Vagina (tissue), 2 donors: ENCODE data around the gene INSC. TPM values are rescaled to one million over a fixed set of nuclear protein-coding genes. Genes with fewer than 3 reads are reported as not detected.
A peak's percentile ranks its signal among the peaks of the same experiment; 100 is the strongest.

Experiments
- DNase-seq, 2 donors: peaks; one replicate each; pipeline ENCODE4 v3.0.0-alpha.2; 2017; ENCODE audit errors: extremely low spot score in 2 of 2
- H3K27ac ChIP-seq: fragments of 200-600 bp; sonication (generic); one replicate; pipeline ENCODE4 v1.5.1; 2019
- H3K27me3 ChIP-seq: fragments of 200-600 bp; sonication (generic); one replicate; pipeline ENCODE4 v1.5.1; 2019
- H3K36me3 ChIP-seq, 2 donors: fragments of 200-600 bp; sonication (generic); one replicate each; pipeline ENCODE4 v1.5.1; 2017 to 2019
- H3K4me1 ChIP-seq: fragments of 200-600 bp; sonication (generic); one replicate; pipeline ENCODE4 v1.5.1; 2019
- H3K4me3 ChIP-seq, 2 donors: fragments of 200-600 bp; sonication (generic); 1 replicate in 1 of 2; 2 replicates in 1 of 2; pipeline ENCODE4 v1.5.1; 2016 to 2019
- H3K9me3 ChIP-seq: fragments of 200-600 bp; sonication (generic); one replicate; pipeline ENCODE4 v1.5.1; 2019
- POLR2A ChIP-seq, 2 donors: fragments of 450-650 bp; IDR thresholded peaks; one replicate each; pipeline ENCODE4 v1.6.1; 2017; ENCODE audit warnings: antibody characterized with exemption in 2 of 2, mild to moderate bottlenecking in 2 of 2, moderate library complexity in 2 of 2
- POLR2AphosphoS5 ChIP-seq, 2 donors: sonication (generic); formaldehyde crosslinking; IDR thresholded peaks; one replicate each; pipeline ENCODE4 v1.9.0; 2017; ENCODE audit warnings: antibody characterized with exemption in 2 of 2, mild to moderate bottlenecking in 2 of 2, low read depth in 1 of 2; ENCODE audit not compliant: insufficient read depth in 1 of 2
- intact Hi-C: fragments of 100-400 bp; cut with DNase I; formaldehyde crosslinking; loops from one replicate; pipeline ENCODE4 v1.15.1; 2023
- total RNA-seq: library from RNA; depleted of rRNA; stranded (reverse); fragments of >200 nt; gene quantifications from one replicate; pipeline ENCODE4 v1.2.3, GENCODE V29; 2016
- TF ChIP-seq, protein P1 (sequence below), 3 experiments: fragments of 450-650 bp in 2 of 3; fragments of 200-600 bp in 1 of 3; sonication (generic) in 1 of 3; IDR thresholded peaks; one replicate each; pipeline ENCODE4 v1.5.1; 2017 to 2019; ENCODE audit warnings: antibody characterized with exemption in 3 of 3, mild to moderate bottlenecking in 2 of 3, moderate library complexity in 2 of 3

The INSC gene
- total RNA-seq, 1 donor from 2014 or later: 3.2 TPM

GRCh38 chr11:15095736-15096228 is 18.9 kb upstream of the INSC start:
- Histone ChIP-seq H3K27me3 (no peaks in the 10 kb centered on the region), H3K36me3 (no peaks in the 10 kb centered on the region), H3K4me3 (no peak overlapping the region), H3K9me3 (no peaks in the 10 kb centered on the region), H3K4me1 (no peaks in the 10 kb centered on the region), H3K27ac (no peak overlapping the region)
- TF ChIP-seq POLR2A (IDR thresholded peaks at IDR 0.05) (no peak), POLR2AphosphoS5 (IDR thresholded peaks at IDR 0.05; ENCODE audit: insufficient read depth in 1 of 2, low read depth in 1 of 2) (no peak)
- TF ChIP-seq, protein P1, sequence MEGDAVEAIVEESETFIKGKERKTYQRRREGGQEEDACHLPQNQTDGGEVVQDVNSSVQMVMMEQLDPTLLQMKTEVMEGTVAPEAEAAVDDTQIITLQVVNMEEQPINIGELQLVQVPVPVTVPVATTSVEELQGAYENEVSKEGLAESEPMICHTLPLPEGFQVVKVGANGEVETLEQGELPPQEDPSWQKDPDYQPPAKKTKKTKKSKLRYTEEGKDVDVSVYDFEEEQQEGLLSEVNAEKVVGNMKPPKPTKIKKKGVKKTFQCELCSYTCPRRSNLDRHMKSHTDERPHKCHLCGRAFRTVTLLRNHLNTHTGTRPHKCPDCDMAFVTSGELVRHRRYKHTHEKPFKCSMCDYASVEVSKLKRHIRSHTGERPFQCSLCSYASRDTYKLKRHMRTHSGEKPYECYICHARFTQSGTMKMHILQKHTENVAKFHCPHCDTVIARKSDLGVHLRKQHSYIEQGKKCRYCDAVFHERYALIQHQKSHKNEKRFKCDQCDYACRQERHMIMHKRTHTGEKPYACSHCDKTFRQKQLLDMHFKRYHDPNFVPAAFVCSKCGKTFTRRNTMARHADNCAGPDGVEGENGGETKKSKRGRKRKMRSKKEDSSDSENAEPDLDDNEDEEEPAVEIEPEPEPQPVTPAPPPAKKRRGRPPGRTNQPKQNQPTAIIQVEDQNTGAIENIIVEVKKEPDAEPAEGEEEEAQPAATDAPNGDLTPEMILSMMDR (IDR thresholded peaks at IDR 0.05): no peak
- intact Hi-C loops: no loop called here
- no peak for DNase-seq

DNA sequence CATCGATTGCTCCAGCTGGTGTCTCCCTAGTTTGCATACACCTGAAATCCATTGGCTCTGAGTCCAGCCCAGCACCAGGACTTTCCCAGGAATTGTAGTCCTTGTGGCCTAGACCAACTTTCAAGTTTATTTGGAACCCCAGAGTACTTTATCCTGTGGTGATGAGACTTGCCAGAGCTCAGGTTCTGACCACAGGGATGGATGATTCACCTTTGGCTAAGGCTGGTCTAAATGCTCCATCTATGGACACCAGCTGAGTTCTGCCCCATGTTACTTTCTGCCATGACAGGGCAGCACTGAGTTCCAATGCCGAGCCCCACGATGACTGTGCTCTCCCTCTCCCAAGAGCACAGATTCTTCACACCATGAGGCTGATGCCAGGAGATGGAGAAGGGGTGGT is 17.3 kb upstream of the INSC start:
- Histone ChIP-seq H3K27me3 (no peaks in the 10 kb centered on the region), H3K9me3 (no peaks in the 10 kb centered on the region), H3K27ac (no peak overlapping the region), H3K36me3 (no peaks in the 10 kb centered on the region), H3K4me3 (no peak overlapping the region), H3K4me1 (no peaks in the 10 kb centered on the region)
- intact Hi-C loops: no loop called here
- DNase-seq: no peak
- TF ChIP-seq POLR2A (IDR thresholded peaks at IDR 0.05): no peak
- TF ChIP-seq POLR2AphosphoS5 (IDR thresholded peaks at IDR 0.05; ENCODE audit: insufficient read depth in 1 of 2, low read depth in 1 of 2): no peak
- TF ChIP-seq, protein P1 (IDR thresholded peaks at IDR 0.05): no peak

- no peak for DNase-seq
- Histone ChIP-seq H3K27ac (no peak overlapping the region), H3K27me3 (no peaks in the 10 kb centered on the region), H3K36me3 (no peaks in the 10 kb centered on the region), H3K4me1 (no peaks in the 10 kb centered on the region), H3K9me3 (no peaks in the 10 kb centered on the region), H3K4me3 (no peak overlapping the region)
- no peak for TF ChIP-seq POLR2A (IDR thresholded peaks at IDR 0.05)
- no peak for TF ChIP-seq POLR2AphosphoS5 (IDR thresholded peaks at IDR 0.05; ENCODE audit: insufficient read depth in 1 of 2, low read depth in 1 of 2)
- TF ChIP-seq, protein P1 (IDR thresholded peaks at IDR 0.05): no peak
- intact Hi-C loops: no loop called here
Observed at GRCh38 chr11:15099267-15099666, 15.5 kb upstream of the INSC start.

DNA sequence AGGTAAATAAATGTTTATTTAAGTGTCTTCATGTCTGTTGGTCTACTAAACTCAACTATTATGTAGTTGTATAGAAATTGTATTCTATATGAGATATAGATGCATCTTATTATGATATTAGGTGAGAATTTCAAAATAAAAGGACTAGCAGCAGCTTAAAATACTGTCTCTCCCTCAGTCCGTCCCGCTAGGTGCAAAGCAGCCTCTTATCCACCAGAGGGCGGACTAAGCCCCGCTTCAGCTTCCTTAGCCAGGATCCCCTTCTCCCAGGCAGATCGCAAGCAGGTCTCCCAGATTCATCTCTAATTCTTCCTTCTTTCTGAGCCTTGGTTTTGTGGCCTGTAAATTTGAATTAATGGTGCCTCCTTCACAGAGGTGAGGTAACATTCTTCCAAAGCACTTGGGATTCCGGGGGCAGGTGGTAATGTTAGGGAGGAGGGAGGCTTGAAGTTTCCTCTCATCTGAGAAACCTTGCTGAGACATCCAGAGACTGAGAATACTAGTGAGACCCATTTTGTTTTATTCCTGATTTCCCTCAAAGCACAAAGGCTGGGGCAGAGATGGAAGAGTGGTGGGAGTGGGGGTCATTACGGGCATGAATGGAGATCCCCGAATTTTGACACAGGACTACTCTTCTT is 13.5 kb upstream of the INSC start:
- TF ChIP-seq POLR2A (IDR thresholded peaks at IDR 0.05): no peak
- TF ChIP-seq POLR2AphosphoS5 (IDR thresholded peaks at IDR 0.05; ENCODE audit: insufficient read depth in 1 of 2, low read depth in 1 of 2): no peak
- TF ChIP-seq, protein P1 (IDR thresholded peaks at IDR 0.05): peak; percentile 30 to 56 (median 53)
- no peak for DNase-seq
- no peaks in the 10 kb centered on the region for H3K27me3 ChIP-seq
- H3K9me3 ChIP-seq: no peaks in the 10 kb centered on the region
- no peak overlapping the region for H3K4me3 ChIP-seq
- H3K27ac ChIP-seq: no peak overlapping the region
- no peaks in the 10 kb centered on the region for H3K4me1 ChIP-seq
- H3K36me3 ChIP-seq: no peaks in the 10 kb centered on the region
- intact Hi-C loops: loop anchor here (5.0 kb wide), 1 partner anchor 106 kb away; no protein-coding TSS in a partner anchor

- Histone ChIP-seq H3K27ac (no peak overlapping the region), H3K27me3 (no peaks in the 10 kb centered on the region), H3K9me3 (no peaks in the 10 kb centered on the region), H3K36me3 (no peaks in the 10 kb centered on the region), H3K4me1 (no peaks in the 10 kb centered on the region), H3K4me3 (no peak overlapping the region)
- TF ChIP-seq POLR2AphosphoS5 (IDR thresholded peaks at IDR 0.05; ENCODE audit: insufficient read depth in 1 of 2, low read depth in 1 of 2) (no peak), POLR2A (IDR thresholded peaks at IDR 0.05) (no peak)
- DNase-seq: no peak
- intact Hi-C loops: loop anchor here (5.0 kb wide), 1 partner anchor 103 kb away; no protein-coding TSS in a partner anchor
Observed at GRCh38 chr11:15104166-15104565, 10.6 kb upstream of the INSC start.
